GM12878 (cell line): Measurements from ENCODE around the gene HOXB3. TPM values are rescaled to one million over a fixed set of nuclear protein-coding genes. Genes with fewer than 3 reads are reported as not detected.

ENCODE experiments used
- ATAC-seq: fragments of 200-7000 bp; cut with Tn5 transposase; 3 replicates; pipeline ENCODE4 v1.9.1; 2020; ENCODE audit warnings: mild to moderate bottlenecking, moderate library complexity
- BruUV-seq: library from RNA; stranded (reverse); fragments of 400-500 nt; replicated peaks from 2 replicates; lab custom pipeline; 2021; lab: Mats Ljungman, UMichigan
- CTCF ChIA-PET: fragments of 300-600 bp; sonication (Branson Sonifier 250); formaldehyde crosslinking; extraction: SDS; loops from one replicate; lab custom pipeline; 2021; ENCODE audit warnings: inconsistent platforms; lab: Yijun Ruan, JAX
- POLR2A ChIA-PET: fragments of 350-600 bp; formaldehyde crosslinking; extraction: SDS; loops from one replicate; lab custom pipeline; 2021; ENCODE audit warnings: inconsistent platforms; lab: Charles Lee
- RAD21 ChIA-PET: fragments of 300-600 bp; sonication (Branson Sonifier 250); formaldehyde crosslinking; loops from one replicate; lab custom pipeline; 2023; ENCODE audit warnings: antibody characterized with exemption; ENCODE audit not compliant: unreplicated experiment; lab: Charles Lee
- SMC1A ChIA-PET: fragments of 300-600 bp; sonication (Branson Sonifier 250); formaldehyde crosslinking; loops from one replicate; lab custom pipeline; 2023; ENCODE audit not compliant: unreplicated experiment, uncharacterized antibody; lab: Charles Lee
- DNase-seq: peaks from one replicate; pipeline ENCODE4 v3.0.0-alpha.2; 2011; ENCODE audit warnings: low read depth, low spot score
- FAIRE-seq: peaks from 3 replicates; lab custom pipeline; 2011; peaks lifted over from hg19 to GRCh38; lab: Jason Lieb, UNC
- H2AFZ ChIP-seq: 2 replicates; pipeline ENCODE4 v1.6.0; 2011; ENCODE audit warnings: low read depth, low read length, control low read depth; ENCODE audit not compliant: control insufficient read depth
- H3K27ac ChIP-seq: 2 replicates; pipeline ENCODE4 v1.5.1; 2011; ENCODE audit warnings: control low read depth; ENCODE audit not compliant: control insufficient read depth, insufficient read depth
- H3K27me3 ChIP-seq, 2 experiments: replicated peaks in 1 of 2; 2 replicates each; pipeline versions ENCODE4 v1.6.0 to v1.6.1; 2011; ENCODE audit warnings: low read length in 1 of 2; ENCODE audit not compliant: control insufficient read depth in 2 of 2, insufficient read depth in 2 of 2
- H3K36me3 ChIP-seq, 2 experiments: 2 replicates each; pipeline ENCODE4 v1.5.1; 2011; ENCODE audit warnings: low read length in 1 of 2; ENCODE audit not compliant: control insufficient read depth in 2 of 2, insufficient read depth in 2 of 2
- H3K4me1 ChIP-seq: 2 replicates; pipeline ENCODE4 v1.6.1; 2011; ENCODE audit warnings: mild to moderate bottlenecking, low read length, moderate library complexity, mixed read lengths; ENCODE audit not compliant: control insufficient read depth, insufficient read depth
- H3K4me2 ChIP-seq: 2 replicates; pipeline ENCODE4 v1.6.0; 2011; ENCODE audit warnings: control low read depth; ENCODE audit not compliant: control insufficient read depth, insufficient read depth
- H3K4me3 ChIP-seq: fragments of 200-600 bp; sonication (generic); 2 replicates; pipeline ENCODE4 v1.5.1; 2016
- H3K79me2 ChIP-seq: 2 replicates; pipeline ENCODE4 v1.6.0; 2011; ENCODE audit warnings: low read length; ENCODE audit not compliant: control insufficient read depth, insufficient read depth
- H3K9ac ChIP-seq: 2 replicates; pipeline ENCODE4 v1.8.0; 2011; ENCODE audit warnings: low read length, control low read depth, mixed read lengths; ENCODE audit not compliant: control insufficient read depth, insufficient read depth
- H3K9me3 ChIP-seq: replicated peaks from 3 replicates; pipeline ENCODE4 v1.5.1; 2011; ENCODE audit warnings: mild to moderate bottlenecking, low read length; ENCODE audit not compliant: control insufficient read depth, insufficient read depth
- H4K20me1 ChIP-seq: 2 replicates; pipeline ENCODE4 v1.6.0; 2011; ENCODE audit not compliant: control insufficient read depth, insufficient read depth
- CREB1 ChIP-seq: IDR thresholded peaks from 2 replicates; pipeline ENCODE4 v1.6.1; 2012; ENCODE audit warnings: low read depth, mild to moderate bottlenecking, inconsistent platforms
- CREM ChIP-seq: IDR thresholded peaks from 2 replicates; pipeline ENCODE4 v1.6.1; 2014; ENCODE audit warnings: antibody characterized with exemption, low read depth
- FOXM1 ChIP-seq: IDR thresholded peaks from 2 replicates; pipeline ENCODE4 v1.6.1; 2012; ENCODE audit warnings: low read depth, mild to moderate bottlenecking, inconsistent platforms, low read length, moderate library complexity
- HSF1 ChIP-seq: fragments of 150-350 bp; IDR thresholded peaks from 2 replicates; pipeline ENCODE4 v1.6.1; 2014; ENCODE audit warnings: mild to moderate bottlenecking, low read depth, low read length
- IKZF1 ChIP-seq: fragments of 450-650 bp; conservative IDR thresholded peaks from 2 replicates; pipeline ENCODE4 v1.6.1; 2017; ENCODE audit warnings: antibody characterized with exemption, mild to moderate bottlenecking
- JUNB ChIP-seq: IDR thresholded peaks from 2 replicates; pipeline ENCODE4 v1.6.1; 2016; ENCODE audit warnings: antibody characterized with exemption, mild to moderate bottlenecking
- MTA3 ChIP-seq: IDR thresholded peaks from 2 replicates; pipeline ENCODE4 v1.6.1; 2012; ENCODE audit warnings: low read length, inconsistent platforms, borderline replicate concordance
- NFYB ChIP-seq: IDR thresholded peaks from 2 replicates; pipeline ENCODE4 v1.6.1; 2011; ENCODE audit warnings: low read depth, mild to moderate bottlenecking, low read length, improper control_type of control experiment, moderate library complexity; ENCODE audit not compliant: insufficient read depth
- POLR2AphosphoS5 ChIP-seq: IDR thresholded peaks from 2 replicates; pipeline ENCODE4 v1.6.1; 2011; ENCODE audit warnings: mild to moderate bottlenecking, low read length, inconsistent platforms
- RAD21 ChIP-seq: IDR thresholded peaks from 2 replicates; pipeline ENCODE4 v1.6.1; 2011; ENCODE audit warnings: mild to moderate bottlenecking, low read depth, low read length, moderate library complexity; ENCODE audit not compliant: insufficient read depth
- REST ChIP-seq: IDR thresholded peaks from 2 replicates; pipeline ENCODE4 v1.6.1; 2012; ENCODE audit warnings: mild to moderate bottlenecking, low read depth, low read length
- SP1 ChIP-seq: IDR thresholded peaks from one replicate; pipeline ENCODE4 v1.6.1; 2011; ENCODE audit warnings: low read depth, low read length
- YBX1 ChIP-seq: fragments of 450-650 bp; IDR thresholded peaks from 2 replicates; pipeline ENCODE4 v1.6.1; 2016; ENCODE audit warnings: antibody characterized with exemption
- YY1 ChIP-seq: IDR thresholded peaks from 2 replicates; pipeline ENCODE4 v1.6.1; 2011; ENCODE audit warnings: low read depth, mild to moderate bottlenecking, low read length
- ZSCAN29 ChIP-seq: fragments of 450-650 bp; IDR thresholded peaks from 2 replicates; pipeline ENCODE4 v1.6.1; 2017; ENCODE audit warnings: mild to moderate bottlenecking, moderate library complexity
- WGBS: methylation state at CpG from one replicate; pipeline ENCODE4 v1.1.6; 2016; ENCODE audit warnings: low lambda C conversion rate; ENCODE audit not compliant: insufficient replicate concordance, insufficient coverage; ENCODE audit errors: missing lambda C conversion rate; 5-methylcytosine and 5-hydroxymethylcytosine counted together
- in situ Hi-C: fragments of 300-500 bp; cut with MboI; formaldehyde crosslinking; loops from 9 replicates; pipeline ENCODE4 v1.14.3; 2018; ENCODE audit warnings: mixed read lengths
- intact Hi-C: fragments of 100-400 bp; cut with micrococcal nuclease; formaldehyde crosslinking; loops from one replicate; pipeline ENCODE4 v1.14.2; 2022; ENCODE audit not compliant: unreplicated experiment
- polyA plus RNA-seq, 11 experiments: library from polyadenylated mRNA; depleted of rRNA in 4 of 11; unstranded in 6 of 11; stranded (reverse) in 5 of 11; fragments of >200 nt; fragmentation: Nextera tagmentation in 4 of 11; fragmentation: Illumina TruSeq in 1 of 11; extraction: Ambion mirVana in 4 of 11; extraction: Trizol in 1 of 11; gene quantifications; 1 replicate in 1 of 11; 2 replicates in 10 of 11; pipeline versions ENCODE4 v1.2.1 to v1.2.3, GENCODE V29; 2011 to 2016; ENCODE audit warnings: inconsistent platforms in 2 of 11, missing spikeins in 2 of 11, low read depth in 1 of 11
- total RNA-seq, 4 experiments: library from RNA; depleted of rRNA in 3 of 4; stranded (reverse); fragments of >200 nt in 3 of 4; fragmentation: Illumina TruSeq in 1 of 4; extraction: Trizol in 1 of 4; gene quantifications; 2 replicates each; pipeline versions ENCODE4 v1.2.1 to v1.2.3, GENCODE V29; 2013 to 2021
- TF ChIP-seq, protein P1 (sequence below): fragments of 450-650 bp; IDR thresholded peaks from 2 replicates; pipeline ENCODE4 v1.6.1; 2014; ENCODE audit warnings: mild to moderate bottlenecking
- TF ChIP-seq, protein P2 (sequence below): IDR thresholded peaks from 2 replicates; pipeline ENCODE4 v1.6.1; 2011; ENCODE audit warnings: borderline replicate concordance, low read depth, mild to moderate bottlenecking, moderate library complexity, low read length; ENCODE audit not compliant: insufficient read depth, poor library complexity, severe bottlenecking

The HOXB3 gene
- total and polyA plus RNA-seq, 10 of the 15 experiments (the other 5 are each of a cell fraction or from before 2014, with no cell fraction given): 0.19 to 7.7 (median 2.9) TPM

GRCh38 chr17:48639136-48639535, 49.1 kb upstream of the HOXB3 start:
- DNase-seq (no peak), FAIRE-seq (no peak), ATAC-seq (no peak; the same call in 2 of the 3 replicates)
- RAD21 ChIA-PET: no interaction called here
- WGBS: 70% methylated on average over 5 of the region's 5 CpGs
- no peak overlapping the region for H3K27ac ChIP-seq
- H3K36me3 ChIP-seq: no peaks in the 10 kb centered on the region
- no peak overlapping the region for H2AFZ ChIP-seq
- BruUV-seq: no TSS peak
- H4K20me1 ChIP-seq: no peaks in the 10 kb centered on the region
- H3K9me3 ChIP-seq: no peaks in the 10 kb centered on the region
- CTCF ChIA-PET: interaction anchor here (0.8 to 1.5 kb wide), 3 partner anchors 10 to 39 kb away, joined by 3 read pairs; no protein-coding TSS in a partner anchor
- in situ Hi-C loops (no loop called here), intact Hi-C loops (no loop called here)
- peaks cover 5 to 27% of the 10 kb centered on the region in 2 experiments for H3K27me3 ChIP-seq
- SMC1A ChIA-PET: no interaction called here
- H3K79me2 ChIP-seq: no peaks in the 10 kb centered on the region
- POLR2A ChIA-PET: no interaction called here
- H3K4me2 ChIP-seq: no peak overlapping the region
- no peaks in the 10 kb centered on the region for H3K4me1 ChIP-seq
- H3K4me3 ChIP-seq: no peak overlapping the region
- H3K9ac ChIP-seq: no peak overlapping the region
- TF ChIP-seq CREM: no peak
- TF ChIP-seq CREB1: no peak
- no peak for TF ChIP-seq FOXM1
- no peak for TF ChIP-seq REST
- no peak for TF ChIP-seq ZSCAN29
- TF ChIP-seq YBX1: no peak
- TF ChIP-seq, protein P1, sequence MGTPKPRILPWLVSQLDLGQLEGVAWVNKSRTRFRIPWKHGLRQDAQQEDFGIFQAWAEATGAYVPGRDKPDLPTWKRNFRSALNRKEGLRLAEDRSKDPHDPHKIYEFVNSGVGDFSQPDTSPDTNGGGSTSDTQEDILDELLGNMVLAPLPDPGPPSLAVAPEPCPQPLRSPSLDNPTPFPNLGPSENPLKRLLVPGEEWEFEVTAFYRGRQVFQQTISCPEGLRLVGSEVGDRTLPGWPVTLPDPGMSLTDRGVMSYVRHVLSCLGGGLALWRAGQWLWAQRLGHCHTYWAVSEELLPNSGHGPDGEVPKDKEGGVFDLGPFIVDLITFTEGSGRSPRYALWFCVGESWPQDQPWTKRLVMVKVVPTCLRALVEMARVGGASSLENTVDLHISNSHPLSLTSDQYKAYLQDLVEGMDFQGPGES: no peak
- no peak for TF ChIP-seq SP1
- no peak for TF ChIP-seq JUNB
- TF ChIP-seq, protein P2, sequence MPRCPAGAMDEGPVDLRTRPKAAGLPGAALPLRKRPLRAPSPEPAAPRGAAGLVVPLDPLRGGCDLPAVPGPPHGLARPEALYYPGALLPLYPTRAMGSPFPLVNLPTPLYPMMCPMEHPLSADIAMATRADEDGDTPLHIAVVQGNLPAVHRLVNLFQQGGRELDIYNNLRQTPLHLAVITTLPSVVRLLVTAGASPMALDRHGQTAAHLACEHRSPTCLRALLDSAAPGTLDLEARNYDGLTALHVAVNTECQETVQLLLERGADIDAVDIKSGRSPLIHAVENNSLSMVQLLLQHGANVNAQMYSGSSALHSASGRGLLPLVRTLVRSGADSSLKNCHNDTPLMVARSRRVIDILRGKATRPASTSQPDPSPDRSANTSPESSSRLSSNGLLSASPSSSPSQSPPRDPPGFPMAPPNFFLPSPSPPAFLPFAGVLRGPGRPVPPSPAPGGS: no peak
- TF ChIP-seq HSF1: no peak
- TF ChIP-seq RAD21: no peak
- no peak for TF ChIP-seq MTA3
- TF ChIP-seq NFYB: no peak
- TF ChIP-seq POLR2AphosphoS5: no peak
- TF ChIP-seq IKZF1: no peak
- TF ChIP-seq YY1: no peak
